Activated T-helper 1 cell treated with anti-CD3 and anti-CD28 coated beads, Interleukin-2, amount 50 U/mL, for 16 hours (primary cell): ENCODE results near the gene TSPAN12.

Experiments used
- DNase-seq, 2 donors: peaks; one replicate each; pipeline ENCODE4 v3.0.0-alpha.2; 2020; ENCODE audit warnings: low read depth in 1 of 2, low spot score in 1 of 2

The TSPAN12 gene

GRCh38 chr7:120760050-120760449, 97.9 kb downstream of the TSPAN12 start:
- DNase-seq: no peak

GRCh38 chr7:120743128-120743527, 114.8 kb downstream of the TSPAN12 start:
- no peak for DNase-seq

DNA sequence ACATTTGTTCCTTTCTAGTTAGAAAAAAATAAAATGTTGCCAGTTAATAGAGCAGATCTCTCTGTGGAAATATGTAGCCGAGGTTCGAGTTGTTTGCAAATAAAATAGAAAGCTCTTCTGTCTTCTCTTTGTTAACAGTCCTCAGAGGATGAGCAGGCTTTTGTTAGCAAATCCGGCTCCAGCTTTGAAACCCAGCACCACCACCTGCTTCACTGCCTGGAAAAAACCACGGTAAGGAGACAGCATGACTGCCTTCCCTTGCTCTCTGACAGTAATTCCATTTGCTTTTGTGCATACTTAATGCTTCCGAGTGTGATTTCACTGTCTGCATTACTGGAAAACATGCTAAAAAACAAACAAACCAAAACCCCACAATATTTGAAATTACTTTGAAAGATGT, 115.6 kb downstream of the TSPAN12 start:
- no peak for DNase-seq

DNA sequence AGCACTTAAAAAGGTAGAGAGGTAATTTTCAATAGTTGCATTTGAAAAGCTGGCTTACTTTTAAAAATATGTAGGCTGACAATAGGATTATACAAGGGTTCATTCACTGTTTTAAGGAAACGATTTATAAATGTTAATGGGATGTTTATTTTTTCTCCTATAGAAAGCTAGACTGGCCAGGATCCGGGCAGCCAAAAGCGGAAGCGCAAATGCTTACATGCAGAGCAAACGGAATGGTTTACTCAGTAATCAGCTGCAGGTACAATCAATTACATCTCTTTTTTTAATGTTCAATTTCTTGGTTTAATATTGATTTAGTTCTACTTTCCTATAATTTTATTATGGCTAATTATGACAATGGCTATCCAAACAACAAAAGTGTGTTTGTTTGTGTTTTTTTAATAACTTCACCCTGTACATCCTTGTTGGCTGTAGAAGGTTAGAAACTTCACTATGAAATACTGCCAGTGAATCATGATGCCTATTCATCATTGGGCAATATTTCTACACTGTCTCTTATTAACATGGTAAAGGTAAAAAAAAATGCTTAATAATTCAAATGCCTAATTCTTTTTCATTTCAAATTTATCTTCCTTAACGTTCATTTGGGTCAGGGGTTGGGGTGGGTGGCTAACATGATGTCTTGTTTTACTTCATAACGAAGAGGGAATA, 116.4 kb downstream of the TSPAN12 start:
- DNase-seq: no peak

DNA sequence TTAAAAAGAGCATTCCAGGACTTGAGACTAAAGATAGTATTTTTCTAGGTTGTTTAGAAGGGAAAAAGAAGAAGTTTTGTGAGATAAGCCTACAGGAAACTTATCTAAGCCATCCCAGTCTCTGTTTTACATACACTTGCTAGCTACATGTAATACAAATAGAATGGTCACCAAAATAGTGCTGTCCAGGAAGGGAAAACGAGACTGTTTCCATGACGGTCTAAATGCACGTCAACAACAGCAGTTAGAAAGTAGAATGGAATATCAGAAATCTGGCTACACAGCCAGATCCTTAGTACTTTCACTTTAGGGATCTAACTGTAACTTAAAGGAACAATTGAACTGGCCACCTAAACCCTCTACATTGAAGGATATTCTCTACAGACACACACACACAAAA, 117.6 kb downstream of the TSPAN12 start:
- DNase-seq: no peak

- no peak for DNase-seq
Measured at GRCh38 chr7:120738816-120739215, 119.1 kb downstream of the TSPAN12 start.
